Measurements from ENCODE around the gene P3H1.
A peak's percentile ranks its signal among the peaks of the same experiment; 100 is the strongest.
"Not testable (repeated sequence)": the region's sequence is repeated elsewhere in the genome, so short reads cannot be mapped to it uniquely, and the experiment has no call there.

Gene P3H1

GRCh38 chr1:42730988-42731387, 35.8 kb downstream of the P3H1 start:
- DNase-seq (ENCODE audit: low read depth) = no peak
- no peak for TF ChIP-seq CTCF (conservative IDR thresholded peaks at IDR 0.05; ENCODE audit: low read length)
- H3K4me3 ChIP-seq (ENCODE audit: low read length) = no peak overlapping the region

- no peak overlapping the region for H3K4me3 ChIP-seq (ENCODE audit: low read length)
- no peak for DNase-seq (ENCODE audit: low read depth)
- TF ChIP-seq CTCF (conservative IDR thresholded peaks at IDR 0.05; ENCODE audit: low read length) = 0 out of 2 replicates have a peak, but pooled peaks have one; percentile 14
These were observed 36.8 kb downstream of the P3H1 start for GRCh38 chr1:42730002-42730401.

- H3K4me3 ChIP-seq (ENCODE audit: low read length); DNase-seq (ENCODE audit: low read depth): not testable (repeated sequence)
These were observed 41.0 kb downstream of the P3H1 start for GRCh38 chr1:42725820-42726219.

GRCh38 chr1:42723511-42723910, 43.3 kb downstream of the P3H1 start:
- TF ChIP-seq CTCF (conservative IDR thresholded peaks at IDR 0.05; ENCODE audit: low read length) = no peak
- no peak for DNase-seq (ENCODE audit: low read depth)
- H3K4me3 ChIP-seq (ENCODE audit: low read length) = no peak overlapping the region

- not testable (repeated sequence) for H3K4me3 ChIP-seq (ENCODE audit: low read length); DNase-seq (ENCODE audit: low read depth)
These were observed 44.4 kb downstream of the P3H1 start for GRCh38 chr1:42722403-42722802.

- no peak overlapping the region for H3K4me3 ChIP-seq (ENCODE audit: low read length)
- DNase-seq (ENCODE audit: low read depth) = no peak
- no peak for TF ChIP-seq CTCF (conservative IDR thresholded peaks at IDR 0.05; ENCODE audit: low read length)
These were observed 44.9 kb downstream of the P3H1 start for GRCh38 chr1:42721926-42722325.

GRCh38 chr1:42720868-42721267, 46.0 kb downstream of the P3H1 start:
- DNase-seq (ENCODE audit: low read depth) = no peak
- no peak for TF ChIP-seq CTCF (conservative IDR thresholded peaks at IDR 0.05; ENCODE audit: low read length)
- no peak overlapping the region for H3K4me3 ChIP-seq (ENCODE audit: low read length)

GRCh38 chr1:42714441-42714840, 52.4 kb downstream of the P3H1 start:
- not testable (repeated sequence) for H3K4me3 ChIP-seq (ENCODE audit: low read length); DNase-seq (ENCODE audit: low read depth)

- no peak for TF ChIP-seq CTCF (conservative IDR thresholded peaks at IDR 0.05; ENCODE audit: low read length)
- no peak overlapping the region for H3K4me3 ChIP-seq (ENCODE audit: low read length)
- DNase-seq (ENCODE audit: low read depth) = no peak
These were observed 53.5 kb downstream of the P3H1 start for GRCh38 chr1:42713293-42713692.

GRCh38 chr1:42712808-42713207, 54.0 kb downstream of the P3H1 start:
- H3K4me3 ChIP-seq (ENCODE audit: low read length) = not testable (repeated sequence)

More at GRCh38 chr1:42712808-42713207, 54.0 kb downstream of the P3H1 start:
- DNase-seq (ENCODE audit: low read depth) = not testable (repeated sequence)

Data from AG10803 (cell line).